Fibroblast of the aortic adventitia (primary cell): ENCODE data around the gene UPK1A. TPM values are rescaled to one million over a fixed set of nuclear protein-coding genes. Genes with fewer than 3 reads are reported as not detected.
"Not testable (repeated sequence)": the region's sequence is repeated elsewhere in the genome, so short reads cannot be mapped to it uniquely, and the experiment has no call there.

Experiments
- DNase-seq: peaks from one replicate; pipeline ENCODE4 v3.0.0-alpha.2; 2010; ENCODE audit warnings: low read depth
- H3K4me3 ChIP-seq: 2 replicates; pipeline ENCODE4 v1.5.1; 2011; ENCODE audit warnings: low read depth, mild to moderate bottlenecking, control low read depth, low read length, moderate library complexity
- total RNA-seq: library from RNA; depleted of rRNA; stranded (reverse); fragments of >200 nt; gene quantifications from 2 replicates; pipeline ENCODE4 v1.2.3, GENCODE V29; 2012; ENCODE audit warnings: low replicate concordance
- TF ChIP-seq, protein P1 (sequence below): IDR thresholded peaks from 2 replicates; pipeline ENCODE4 v1.5.1; 2011; ENCODE audit warnings: mild to moderate bottlenecking, low read length, control low read depth, inconsistent platforms; ENCODE audit not compliant: insufficient read depth

Gene UPK1A
- total RNA-seq, 1 donor, result not detected

GRCh38 chr19:35650581-35650980, 15.7 kb upstream of the UPK1A start:
- no peak for DNase-seq
- TF ChIP-seq, protein P1, sequence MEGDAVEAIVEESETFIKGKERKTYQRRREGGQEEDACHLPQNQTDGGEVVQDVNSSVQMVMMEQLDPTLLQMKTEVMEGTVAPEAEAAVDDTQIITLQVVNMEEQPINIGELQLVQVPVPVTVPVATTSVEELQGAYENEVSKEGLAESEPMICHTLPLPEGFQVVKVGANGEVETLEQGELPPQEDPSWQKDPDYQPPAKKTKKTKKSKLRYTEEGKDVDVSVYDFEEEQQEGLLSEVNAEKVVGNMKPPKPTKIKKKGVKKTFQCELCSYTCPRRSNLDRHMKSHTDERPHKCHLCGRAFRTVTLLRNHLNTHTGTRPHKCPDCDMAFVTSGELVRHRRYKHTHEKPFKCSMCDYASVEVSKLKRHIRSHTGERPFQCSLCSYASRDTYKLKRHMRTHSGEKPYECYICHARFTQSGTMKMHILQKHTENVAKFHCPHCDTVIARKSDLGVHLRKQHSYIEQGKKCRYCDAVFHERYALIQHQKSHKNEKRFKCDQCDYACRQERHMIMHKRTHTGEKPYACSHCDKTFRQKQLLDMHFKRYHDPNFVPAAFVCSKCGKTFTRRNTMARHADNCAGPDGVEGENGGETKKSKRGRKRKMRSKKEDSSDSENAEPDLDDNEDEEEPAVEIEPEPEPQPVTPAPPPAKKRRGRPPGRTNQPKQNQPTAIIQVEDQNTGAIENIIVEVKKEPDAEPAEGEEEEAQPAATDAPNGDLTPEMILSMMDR, result no peak
- no peak overlapping the region for H3K4me3 ChIP-seq

DNA sequence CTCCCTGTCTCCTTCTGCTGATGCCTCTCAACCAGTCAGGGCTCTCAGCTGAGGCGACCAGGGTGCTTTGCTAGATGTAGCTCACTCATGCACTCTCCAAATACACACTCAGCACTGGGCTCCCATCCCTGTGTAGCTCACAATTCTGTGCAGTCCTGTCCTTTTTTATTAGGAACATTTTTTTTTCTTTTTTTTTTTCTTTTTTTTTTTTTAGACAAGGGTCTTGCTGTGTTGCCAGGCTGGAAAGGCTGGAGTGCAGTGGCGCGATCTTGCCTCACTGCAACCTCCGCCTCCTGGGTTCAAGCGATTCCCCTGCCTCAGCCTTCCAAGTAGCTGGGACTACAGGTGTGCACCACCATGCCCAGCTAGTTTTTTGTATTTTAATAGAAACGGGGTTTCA, 11.5 kb upstream of the UPK1A start:
- not testable (repeated sequence) for DNase-seq, H3K4me3 ChIP-seq

DNA sequence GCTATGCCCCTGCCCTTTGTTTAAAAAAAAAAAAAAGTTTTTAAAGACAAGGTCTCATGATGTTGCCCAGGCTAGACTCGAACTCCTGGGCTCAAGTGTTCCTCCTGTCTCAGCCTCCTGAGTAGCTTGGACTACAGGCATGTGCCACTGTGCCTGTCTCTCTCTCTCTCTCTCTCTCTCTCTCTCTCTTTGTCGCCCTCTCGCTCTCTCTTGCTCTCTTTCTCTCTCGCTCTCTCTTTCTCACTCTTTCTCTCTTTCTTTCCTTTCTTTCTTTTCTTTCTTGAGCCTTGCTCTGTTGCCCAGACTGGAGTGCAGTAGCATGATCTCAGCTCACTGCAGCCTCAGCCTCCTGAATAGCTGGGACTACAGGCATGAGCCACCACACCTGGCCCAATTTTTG, 10.7 kb upstream of the UPK1A start:
- H3K4me3 ChIP-seq, result no peak overlapping the region
- DNase-seq, result no peak
- TF ChIP-seq, protein P1, result no peak

DNA sequence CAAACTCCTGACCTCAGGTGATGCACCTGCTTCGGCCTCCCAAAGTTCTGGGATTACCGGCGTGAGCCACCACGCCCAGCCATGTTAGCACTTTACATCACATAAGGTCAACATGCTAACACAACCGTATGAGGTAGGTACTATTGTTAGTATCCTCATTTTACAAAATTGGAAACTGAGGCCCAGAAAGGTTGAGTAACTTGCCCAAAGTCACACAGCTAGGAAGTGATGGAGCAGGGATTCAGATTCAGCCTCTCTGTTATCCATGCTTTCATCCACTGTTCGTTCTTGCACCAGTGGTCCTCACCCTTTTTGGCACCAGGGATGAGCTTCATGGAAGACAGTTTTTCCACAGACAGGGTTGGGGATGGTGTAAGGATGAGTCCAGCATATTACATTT, 9.6 kb upstream of the UPK1A start:
- no peak overlapping the region for H3K4me3 ChIP-seq
- no peak for DNase-seq
- TF ChIP-seq, protein P1, result no peak

DNA sequence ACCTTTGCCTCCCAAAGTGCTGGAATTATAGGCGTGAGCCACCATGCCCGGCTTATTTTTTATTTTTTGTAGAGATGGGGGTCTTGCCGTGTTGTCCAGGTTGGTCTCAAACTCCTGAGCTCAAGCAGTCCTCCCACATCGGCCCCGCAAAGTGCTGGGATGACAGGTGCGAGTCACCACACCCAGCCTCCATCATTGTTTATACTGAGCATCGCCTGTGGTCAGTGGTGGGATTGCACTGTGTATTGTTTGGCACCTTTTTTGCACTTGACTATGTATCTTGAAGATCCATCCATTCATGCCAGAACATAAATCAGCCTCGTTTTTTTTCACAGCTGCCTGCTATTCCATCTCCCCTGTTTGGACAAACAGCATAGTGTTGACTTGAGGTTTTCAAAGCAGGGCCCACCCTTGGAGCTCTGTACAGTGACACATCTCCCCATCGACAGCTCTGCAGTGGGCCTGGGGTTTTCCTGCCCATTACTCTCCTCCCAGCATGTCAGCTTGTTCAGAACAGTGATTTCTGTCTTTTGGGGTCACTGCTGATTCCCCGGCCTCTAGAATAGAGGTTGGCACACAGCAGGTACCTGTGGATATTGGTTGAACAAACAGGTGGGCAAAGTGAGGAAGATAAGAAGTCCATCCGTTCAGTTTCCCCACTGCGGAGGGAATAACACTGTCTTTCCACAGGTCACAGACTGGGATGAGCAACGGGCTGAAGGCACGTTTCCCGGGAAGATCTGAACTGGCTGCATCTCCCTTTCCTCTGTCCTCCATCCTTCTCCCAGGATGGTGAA, 8.2 kb upstream of the UPK1A start:
- no peak overlapping the region for H3K4me3 ChIP-seq
- TF ChIP-seq, protein P1, result peak; percentile 21
- no peak for DNase-seq

GRCh38 chr19:35661995-35662340, 4.3 kb upstream of the UPK1A start:
- TF ChIP-seq, protein P1, result no peak
- H3K4me3 ChIP-seq, result no peak overlapping the region
- DNase-seq, result no peak

DNA sequence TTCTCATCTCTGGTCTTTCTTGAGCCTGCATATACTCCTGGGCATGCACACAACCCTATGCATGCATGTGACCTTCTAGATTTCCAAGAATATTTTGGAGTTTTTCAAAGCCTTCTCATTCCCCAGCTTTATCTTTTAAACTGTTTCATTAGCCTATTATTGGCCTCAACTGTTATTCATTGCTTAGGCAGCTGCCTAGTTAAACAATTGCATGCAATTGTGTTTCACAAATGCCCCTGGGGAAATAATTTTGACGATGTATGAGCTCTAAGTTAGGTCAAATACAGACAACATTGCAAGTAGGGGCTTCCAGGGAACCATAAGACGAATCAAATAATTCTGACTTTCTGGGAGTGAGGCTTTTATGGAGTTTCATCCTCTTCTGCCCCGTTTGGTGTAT, 2.3 kb upstream of the UPK1A start:
- DNase-seq, result no peak
- H3K4me3 ChIP-seq, result no peak overlapping the region
- TF ChIP-seq, protein P1, result no peak
